Inflammatory macrophage treated with lipopolysaccharide for 1 hour (primary cell): ENCODE measurements around the gene GZMM.

ENCODE experiments used
- DNase-seq, 2 donors: peaks; one replicate each; pipeline ENCODE4 v3.0.0-alpha.2; 2020 to 2022

The GZMM gene

GRCh38 chr19:567296-567900 is 23.5 kb downstream of the GZMM start:
- no peak for DNase-seq

- no peak for DNase-seq
Observed at GRCh38 chr19:570251-570686, 26.4 kb downstream of the GZMM start.

DNA sequence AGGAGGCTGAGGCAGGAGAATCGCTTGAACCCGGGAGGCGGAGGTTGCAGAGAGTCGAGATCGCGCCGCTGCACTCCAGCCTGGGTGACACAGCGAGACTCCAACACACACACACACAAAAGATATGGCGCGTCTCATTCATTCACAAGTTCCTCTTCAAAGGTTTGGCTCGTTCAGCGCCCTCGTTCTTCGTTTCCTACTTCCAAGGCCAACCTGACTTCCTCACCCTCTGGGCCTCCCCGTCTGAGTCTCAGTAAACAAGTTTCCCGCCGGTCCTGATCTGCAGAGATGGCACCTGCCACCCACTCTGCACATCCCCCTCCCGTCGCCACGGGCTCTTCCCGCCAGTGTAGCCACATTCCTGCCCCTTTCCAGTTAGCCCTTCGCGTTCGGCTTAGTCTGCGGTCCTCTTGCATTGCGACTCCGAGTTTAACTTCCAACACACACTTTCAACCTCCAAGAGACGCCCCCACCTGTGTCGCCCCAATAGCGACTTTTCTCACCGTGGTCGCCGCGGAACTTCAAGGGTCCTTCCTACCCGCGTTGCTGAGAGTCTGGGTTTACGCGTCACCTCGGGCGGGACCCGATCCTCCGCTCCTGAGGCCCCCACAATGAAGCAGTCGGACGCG is 27.2 kb downstream of the GZMM start:
- DNase-seq, result peak; percentile 71 to 74

DNA sequence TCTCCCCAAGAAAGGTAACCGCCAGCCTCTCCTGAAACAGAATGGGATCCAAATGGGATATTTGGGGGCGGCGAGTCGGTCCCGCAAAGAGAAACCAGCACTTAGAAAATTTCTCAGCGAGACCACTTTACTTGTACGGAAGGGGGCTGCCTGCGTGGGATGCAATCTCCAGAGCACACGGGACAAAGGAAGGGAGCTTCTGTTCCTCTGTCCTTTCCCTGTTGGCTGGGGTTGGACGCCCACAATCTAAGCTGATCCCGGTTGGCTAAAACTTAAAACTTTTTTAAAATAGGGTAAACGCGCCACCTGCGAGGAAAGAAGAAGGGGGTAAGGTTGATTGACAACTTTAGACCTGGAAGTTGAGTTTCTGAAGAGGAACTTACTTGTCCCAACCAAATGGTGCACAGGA is 27.7 kb downstream of the GZMM start:
- DNase-seq, result no peak

- DNase-seq, result peak; percentile 96 to 99
Observed at GRCh38 chr19:572140-572742, 28.4 kb downstream of the GZMM start, which contains the start of gene BSG. Gene BSG, plus strand, starts transcription at chr19:572596. Its CDS starts 39 bp downstream, at chr19:572635.

- DNase-seq, result peak in 1 of 2 donors; percentile 39
Observed at GRCh38 chr19:572743-573518, 29.1 kb downstream of the GZMM start.

- no peak for DNase-seq
Observed at GRCh38 chr19:573519-573825, 29.6 kb downstream of the GZMM start.

GRCh38 chr19:574658-575526 is 31.0 kb downstream of the GZMM start:
- DNase-seq, result no peak

DNA sequence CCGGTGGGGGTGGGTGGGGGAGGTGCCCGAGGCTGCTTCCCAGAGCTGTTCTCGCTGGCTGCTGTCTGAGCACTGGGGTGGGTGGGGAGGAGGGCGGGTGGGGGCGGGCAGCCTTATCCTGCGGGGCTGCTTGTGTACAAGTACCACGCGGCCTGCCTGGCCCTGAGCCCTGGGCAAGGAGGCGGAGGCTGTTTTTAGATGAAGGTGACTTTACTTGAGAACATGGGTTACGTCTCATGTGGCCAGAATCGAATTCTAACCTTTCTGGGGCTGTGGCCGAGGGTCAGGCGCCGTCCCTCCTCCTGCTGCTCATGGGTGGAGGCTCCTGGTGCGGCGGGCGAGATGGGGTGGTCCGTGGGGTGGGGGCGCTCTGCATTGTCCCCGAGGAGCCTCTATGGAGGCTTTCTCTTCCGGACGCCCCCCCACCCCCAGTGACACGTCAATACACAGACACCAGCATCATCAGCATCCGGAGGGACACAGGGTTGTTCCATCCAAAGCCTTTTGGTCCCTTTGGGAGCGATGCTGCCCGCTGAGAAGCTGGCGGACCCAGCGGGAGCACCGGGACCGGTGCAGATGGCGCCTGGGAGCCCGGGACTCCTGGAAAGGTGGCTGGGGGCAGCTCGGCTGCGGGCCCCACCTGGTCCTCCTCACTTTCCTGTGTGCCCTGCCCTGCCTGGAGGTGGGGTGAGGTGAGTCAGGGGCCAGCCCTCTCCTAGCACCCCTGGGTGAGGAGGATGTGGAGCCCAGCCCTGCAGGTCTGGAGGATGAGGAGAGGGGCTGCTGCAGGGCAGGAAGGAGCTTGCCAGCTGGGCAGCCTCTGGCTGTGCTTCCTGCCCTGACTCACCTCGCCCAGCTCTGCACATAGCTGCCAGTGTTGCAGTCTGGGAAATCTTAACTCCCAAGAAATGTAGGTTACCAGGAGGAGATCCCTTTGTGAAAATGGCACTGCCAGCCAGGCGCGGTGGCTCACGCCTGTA is 32.0 kb downstream of the GZMM start:
- no peak for DNase-seq

GRCh38 chr19:576768-577438 is 33.0 kb downstream of the GZMM start:
- DNase-seq, result no peak

GRCh38 chr19:577439-578392 is 33.9 kb downstream of the GZMM start:
- no peak for DNase-seq

DNA sequence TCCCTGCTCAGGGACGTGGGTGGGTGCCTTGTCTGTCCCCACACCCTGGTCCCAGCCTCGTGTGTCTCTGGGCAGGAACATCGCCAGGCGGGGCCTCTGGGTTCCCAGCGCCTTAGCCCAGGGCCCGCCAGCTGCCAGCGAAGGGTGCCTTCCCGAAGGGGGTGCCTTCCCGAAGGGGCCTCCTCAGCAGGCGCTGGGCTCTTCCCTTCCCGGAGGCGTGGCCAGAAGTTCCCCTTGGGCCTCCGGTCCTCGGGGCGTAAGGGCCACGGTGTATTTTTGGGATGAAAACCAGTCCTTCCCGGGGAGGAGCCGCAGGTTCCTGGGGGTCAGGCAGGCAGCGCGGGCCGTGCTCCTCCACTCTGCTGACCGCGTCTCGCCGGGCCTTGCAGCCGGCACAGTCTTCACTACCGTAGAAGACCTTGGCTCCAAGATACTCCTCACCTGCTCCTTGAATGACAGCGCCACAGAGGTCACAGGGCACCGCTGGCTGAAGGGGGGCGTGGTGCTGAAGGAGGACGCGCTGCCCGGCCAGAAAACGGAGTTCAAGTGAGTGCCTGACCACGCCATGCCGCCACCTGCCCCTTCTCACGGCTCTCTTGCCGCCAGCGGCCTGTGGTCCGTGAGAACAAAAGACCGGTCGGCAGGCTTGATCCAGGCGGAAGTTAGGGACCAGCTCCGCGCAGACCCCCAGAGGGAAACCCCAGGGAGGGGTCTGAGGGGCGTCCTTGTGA is 35.4 kb downstream of the GZMM start:
- DNase-seq, result no peak

DNA sequence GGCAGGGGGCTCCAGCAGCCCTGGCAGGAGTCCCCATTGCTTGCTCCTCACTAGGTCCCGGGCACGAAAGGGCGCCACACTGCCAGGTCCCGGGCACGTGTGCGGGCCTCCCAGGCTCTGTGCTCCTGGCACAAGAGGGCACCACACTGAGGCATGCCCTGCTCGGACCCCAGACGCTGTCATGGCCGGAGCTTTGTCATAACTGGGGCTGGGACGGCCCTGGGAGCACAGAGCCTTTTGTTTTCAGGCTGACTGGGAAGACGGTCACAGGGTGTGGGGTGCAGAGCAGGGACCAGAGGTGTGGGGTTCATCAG is 35.9 kb downstream of the GZMM start:
- no peak for DNase-seq

GRCh38 chr19:580274-580835 is 36.5 kb downstream of the GZMM start:
- DNase-seq, result no peak

GRCh38 chr19:581399-582111 is 37.7 kb downstream of the GZMM start:
- DNase-seq, result no peak

DNA sequence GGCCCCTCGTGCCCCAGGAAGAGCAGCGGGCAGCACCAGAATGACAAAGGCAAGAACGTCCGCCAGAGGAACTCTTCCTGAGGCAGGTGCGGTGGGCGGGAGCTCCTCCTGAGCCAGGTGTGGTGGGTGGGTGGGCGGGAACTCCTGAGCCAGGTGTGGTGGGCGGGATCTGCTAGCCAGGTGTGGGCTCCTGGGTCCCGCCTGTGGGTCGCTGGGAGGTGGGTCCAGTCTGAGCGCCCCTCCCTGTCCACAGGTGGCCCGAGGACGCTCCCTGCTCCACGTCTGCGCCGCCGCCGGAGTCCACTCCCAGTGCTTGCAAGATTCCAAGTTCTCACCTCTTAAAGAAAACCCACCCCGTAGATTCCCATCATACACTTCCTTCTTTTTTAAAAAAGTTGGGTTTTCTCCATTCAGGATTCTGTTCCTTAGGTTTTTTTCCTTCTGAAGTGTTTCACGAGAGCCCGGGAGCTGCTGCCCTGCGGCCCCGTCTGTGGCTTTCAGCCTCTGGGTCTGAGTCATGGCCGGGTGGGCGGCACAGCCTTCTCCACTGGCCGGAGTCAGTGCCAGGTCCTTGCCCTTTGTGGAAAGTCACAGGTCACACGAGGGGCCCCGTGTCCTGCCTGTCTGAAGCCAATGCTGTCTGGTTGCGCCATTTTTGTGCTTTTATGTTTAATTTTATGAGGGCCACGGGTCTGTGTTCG is 38.8 kb downstream of the GZMM start:
- DNase-seq, result peak; percentile 45 to 48

DNA sequence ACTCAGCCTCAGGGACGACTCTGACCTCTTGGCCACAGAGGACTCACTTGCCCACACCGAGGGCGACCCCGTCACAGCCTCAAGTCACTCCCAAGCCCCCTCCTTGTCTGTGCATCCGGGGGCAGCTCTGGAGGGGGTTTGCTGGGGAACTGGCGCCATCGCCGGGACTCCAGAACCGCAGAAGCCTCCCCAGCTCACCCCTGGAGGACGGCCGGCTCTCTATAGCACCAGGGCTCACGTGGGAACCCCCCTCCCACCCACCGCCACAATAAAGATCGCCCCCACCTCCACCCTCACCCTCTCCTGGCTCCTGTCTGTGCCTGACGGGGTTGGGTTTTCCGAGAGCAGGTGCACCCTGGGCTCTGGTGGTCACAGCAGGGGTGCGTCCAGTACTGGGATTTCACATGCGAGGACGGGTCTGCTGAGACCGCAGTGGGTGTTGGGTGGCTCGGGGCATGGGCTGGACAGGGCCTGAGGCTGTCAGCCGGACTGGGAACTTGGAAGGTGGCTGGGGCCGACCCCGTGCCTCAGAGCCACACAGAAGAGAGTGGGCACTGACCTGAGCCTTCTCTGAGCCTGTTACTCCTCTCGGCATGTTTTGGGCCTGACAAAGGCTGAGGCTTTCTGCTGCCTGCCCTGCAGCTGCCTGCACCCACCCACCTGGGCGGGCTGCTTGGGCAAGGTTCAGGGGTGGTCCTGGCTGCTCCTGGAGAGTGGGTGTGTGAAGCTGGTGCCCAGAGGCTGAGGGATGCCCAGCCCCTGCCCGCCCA is 39.5 kb downstream of the GZMM start:
- no peak for DNase-seq
